Mammary epithelial cell (primary cell): ENCODE data around the gene COMMD9.

Source experiments
- CTCF ChIP-seq, 2 donors: IDR thresholded peaks in 1 of 2; conservative IDR thresholded peaks in 1 of 2; 2 replicates each; pipeline ENCODE4 v1.5.1; 2011 to 2012; ENCODE audit warnings: inconsistent platforms in 2 of 2, low read length in 2 of 2, mild to moderate bottlenecking in 2 of 2, control low read depth in 1 of 2, low read depth in 1 of 2; ENCODE audit not compliant: insufficient read depth in 1 of 2; ENCODE audit errors: extremely low read depth in 1 of 2
- EZH2 ChIP-seq: IDR thresholded peaks from 2 replicates; pipeline ENCODE4 v1.6.1; 2012; ENCODE audit warnings: low read length, inconsistent platforms, borderline replicate concordance

GRCh38 chr11:36317992-36318391 lies 28.8 kb upstream of the COMMD9 start:
- TF ChIP-seq CTCF (conservative IDR thresholded peaks at IDR 0.05 in 1 of 2, IDR thresholded peaks at IDR 0.05 in 1 of 2; ENCODE audit: extremely low read depth in 1 of 2, insufficient read depth in 1 of 2, low read depth in 1 of 2, low read length in 2 of 2) (no peak), EZH2 (no peak)
